Body of pancreas (tissue), 4 donors: ENCODE measurements around the gene NANOS2.

Experiments
- POLR2A ChIP-seq, 3 donors: fragments of 450-650 bp; IDR thresholded peaks; one replicate each; pipeline ENCODE4 v1.6.1; 2016; ENCODE audit warnings: antibody characterized with exemption in 3 of 3, mild to moderate bottlenecking in 2 of 3
- TF ChIP-seq, protein P1 (sequence below), 7 experiments: fragments of 450-650 bp in 4 of 7; fragments of 200-600 bp in 3 of 7; sonication (generic) in 3 of 7; IDR thresholded peaks; one replicate each; pipeline ENCODE4 v1.5.1; 2016 to 2019; ENCODE audit warnings: antibody characterized with exemption in 7 of 7

DNA sequence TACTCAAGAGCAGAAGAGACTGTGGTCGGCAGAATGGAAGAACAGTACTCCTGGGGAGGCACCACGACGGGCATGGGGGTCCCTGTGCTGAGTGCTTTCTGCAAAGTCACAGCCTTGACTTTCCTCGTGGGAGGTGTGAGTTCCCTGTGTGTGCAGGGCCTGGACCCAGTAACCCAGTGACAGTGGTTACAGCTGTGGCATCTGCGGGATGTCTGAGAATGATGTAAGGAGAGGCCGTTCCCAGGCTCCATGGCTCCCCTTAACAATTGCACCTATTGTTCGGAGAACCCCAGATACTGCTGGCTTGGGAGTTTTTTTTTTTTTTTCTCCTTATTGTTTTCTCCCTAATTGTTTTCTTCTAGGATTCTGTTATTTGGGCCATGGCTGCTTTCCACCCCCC lies 5.1 kb upstream of the NANOS2 start:
- TF ChIP-seq, protein P1, sequence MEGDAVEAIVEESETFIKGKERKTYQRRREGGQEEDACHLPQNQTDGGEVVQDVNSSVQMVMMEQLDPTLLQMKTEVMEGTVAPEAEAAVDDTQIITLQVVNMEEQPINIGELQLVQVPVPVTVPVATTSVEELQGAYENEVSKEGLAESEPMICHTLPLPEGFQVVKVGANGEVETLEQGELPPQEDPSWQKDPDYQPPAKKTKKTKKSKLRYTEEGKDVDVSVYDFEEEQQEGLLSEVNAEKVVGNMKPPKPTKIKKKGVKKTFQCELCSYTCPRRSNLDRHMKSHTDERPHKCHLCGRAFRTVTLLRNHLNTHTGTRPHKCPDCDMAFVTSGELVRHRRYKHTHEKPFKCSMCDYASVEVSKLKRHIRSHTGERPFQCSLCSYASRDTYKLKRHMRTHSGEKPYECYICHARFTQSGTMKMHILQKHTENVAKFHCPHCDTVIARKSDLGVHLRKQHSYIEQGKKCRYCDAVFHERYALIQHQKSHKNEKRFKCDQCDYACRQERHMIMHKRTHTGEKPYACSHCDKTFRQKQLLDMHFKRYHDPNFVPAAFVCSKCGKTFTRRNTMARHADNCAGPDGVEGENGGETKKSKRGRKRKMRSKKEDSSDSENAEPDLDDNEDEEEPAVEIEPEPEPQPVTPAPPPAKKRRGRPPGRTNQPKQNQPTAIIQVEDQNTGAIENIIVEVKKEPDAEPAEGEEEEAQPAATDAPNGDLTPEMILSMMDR (IDR thresholded peaks at IDR 0.05): no peak
- TF ChIP-seq POLR2A (IDR thresholded peaks at IDR 0.05): no peak
